Gastroesophageal sphincter (tissue), 4 donors: ENCODE measurements around the gene LGALS3BP. TPM values are rescaled to one million over a fixed set of nuclear protein-coding genes. Genes with fewer than 3 reads are reported as not detected.

Experiments used
- ATAC-seq: fragments of 150-250 bp; one replicate; pipeline ENCODE4 v1.9.1; 2016; ENCODE audit warnings: mild to moderate bottlenecking, moderate library complexity
- H3K27ac ChIP-seq, 4 donors: fragments of 200-600 bp; sonication (generic) in 3 of 4; 1 replicate in 3 of 4; 2 replicates in 1 of 4; pipeline ENCODE4 v1.5.1; 2016 to 2019
- H3K27me3 ChIP-seq: fragments of 200-600 bp; sonication (generic); one replicate; pipeline ENCODE4 v1.5.1; 2019
- H3K36me3 ChIP-seq, 2 donors: fragments of 200-600 bp; sonication (generic); one replicate each; pipeline ENCODE4 v1.5.1; 2019; ENCODE audit warnings: control low read depth in 1 of 2
- H3K4me1 ChIP-seq, 3 donors: fragments of 200-600 bp; sonication (generic); 1 replicate in 2 of 3; 2 replicates in 1 of 3; pipeline ENCODE4 v1.5.1; 2016 to 2019; ENCODE audit warnings: control low read depth in 2 of 3
- H3K4me3 ChIP-seq, 2 donors: fragments of 200-600 bp; sonication (generic); one replicate each; pipeline ENCODE4 v1.5.1; 2019; ENCODE audit warnings: mild to moderate bottlenecking in 1 of 2, moderate library complexity in 1 of 2
- H3K9me3 ChIP-seq, 3 donors: fragments of 200-600 bp; sonication (generic); one replicate each; pipeline ENCODE4 v1.5.1; 2017 to 2019; ENCODE audit warnings: control low read depth in 2 of 3
- CTCF ChIP-seq, 4 experiments: fragments of 200-600 bp in 2 of 4; fragments of 450-650 bp in 2 of 4; sonication (generic) in 1 of 4; IDR thresholded peaks; one replicate each; pipeline ENCODE4 v1.5.1; 2017 to 2019; ENCODE audit warnings: antibody characterized with exemption in 4 of 4, mild to moderate bottlenecking in 2 of 4, moderate library complexity in 2 of 4
- EP300 ChIP-seq: sonication (generic); formaldehyde crosslinking; IDR thresholded peaks from one replicate; pipeline ENCODE4 v1.6.1; 2017; ENCODE audit warnings: antibody characterized with exemption, mild to moderate bottlenecking
- POLR2A ChIP-seq, 2 donors: fragments of 450-650 bp; IDR thresholded peaks; one replicate each; pipeline ENCODE4 v1.6.1; 2017; ENCODE audit warnings: antibody characterized with exemption in 2 of 2, mild to moderate bottlenecking in 2 of 2, moderate library complexity in 1 of 2
- POLR2AphosphoS5 ChIP-seq: sonication (generic); formaldehyde crosslinking; IDR thresholded peaks from one replicate; pipeline ENCODE4 v1.6.1; 2017; ENCODE audit warnings: antibody characterized with exemption
- WGBS, 2 donors: methylation state at CpG; one replicate each; pipeline ENCODE4 v1.1.5; 2018; ENCODE audit warnings: low coverage in 1 of 2; 5-methylcytosine and 5-hydroxymethylcytosine counted together
- total RNA-seq, 4 donors: library from RNA; depleted of rRNA; stranded (reverse); fragments of >200 nt; gene quantifications; one replicate each; pipeline ENCODE4 v1.1.0, GENCODE V29; 2016

LGALS3BP gene
- total RNA-seq, 4 donors from 2014 or later, result 101 to 260 (median 166) TPM

DNA sequence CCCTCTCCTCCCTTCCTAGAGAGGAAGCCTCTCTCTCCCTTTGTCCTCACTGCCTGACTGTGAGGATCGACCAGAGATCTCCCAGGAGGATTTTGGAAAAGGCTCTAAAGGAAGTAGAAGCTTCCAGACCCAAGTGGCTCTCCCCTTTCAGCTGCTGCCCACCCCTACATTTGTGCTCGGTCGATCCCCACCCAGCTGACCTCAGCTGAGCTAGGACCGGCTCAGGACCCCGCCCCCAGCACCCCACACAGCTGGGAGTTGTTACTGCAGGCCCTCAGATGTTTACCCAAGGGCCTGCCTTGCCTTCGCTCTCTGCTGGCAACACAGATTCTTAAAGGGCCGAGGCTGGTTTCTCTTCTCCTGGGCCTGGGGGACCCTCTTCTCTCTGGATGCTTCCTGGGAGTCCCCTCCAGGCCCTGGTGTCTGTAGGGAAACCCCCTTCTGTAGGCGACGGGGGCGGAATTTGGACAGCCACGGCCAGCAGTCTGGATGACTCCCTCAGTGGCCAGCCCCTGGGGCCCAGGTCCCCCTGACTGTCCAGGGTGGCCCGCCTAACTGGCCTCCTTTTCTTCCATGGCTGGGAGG lies 27.7 kb downstream of the LGALS3BP start:
- no peaks in the 10 kb centered on the region for H3K27me3 ChIP-seq
- no peaks in the 10 kb centered on the region for H3K36me3 ChIP-seq
- 54% methylated on average over 3 of the region's 12 CpGs; no CpG with 5 or more reads in 1 of the 2 donors for WGBS, 2 donors
- H3K27ac ChIP-seq, result peak overlapping the region in 3 of 4 donors; percentile 41 to 55 (median 51)
- H3K9me3 ChIP-seq, result peaks cover 0 to 18% (median 0%) of the 10 kb centered on the region in 3 donors
- no peak for TF ChIP-seq POLR2A (IDR thresholded peaks at IDR 0.05)
- TF ChIP-seq EP300, result no peak
- TF ChIP-seq CTCF (IDR thresholded peaks at IDR 0.05), result no peak
- TF ChIP-seq POLR2AphosphoS5, result no peak
- H3K4me3 ChIP-seq, result no peak overlapping the region
- peaks cover 0 to 26% (median 4%) of the 10 kb centered on the region in 3 donors for H3K4me1 ChIP-seq
- no peak for ATAC-seq

GRCh38 chr17:78950870-78951269 lies 28.9 kb downstream of the LGALS3BP start:
- H3K9me3 ChIP-seq, result peaks cover 0 to 18% (median 0%) of the 10 kb centered on the region in 3 donors
- no peak overlapping the region for H3K27ac ChIP-seq
- H3K36me3 ChIP-seq, result no peaks in the 10 kb centered on the region
- ATAC-seq, result no peak
- no peak overlapping the region for H3K4me3 ChIP-seq
- TF ChIP-seq POLR2A (IDR thresholded peaks at IDR 0.05) (no peak), POLR2AphosphoS5 (no peak), EP300 (no peak), CTCF (IDR thresholded peaks at IDR 0.05) (no peak)
- no peaks in the 10 kb centered on the region for H3K27me3 ChIP-seq
- H3K4me1 ChIP-seq, result peaks cover 0 to 26% (median 4%) of the 10 kb centered on the region in 3 donors
- 80% methylated on average over 1 of the region's 2 CpGs; no CpG with 5 or more reads in 1 of the 2 donors for WGBS, 2 donors

GRCh38 chr17:78947235-78948149 lies 32.2 kb downstream of the LGALS3BP start:
- no peak for TF ChIP-seq CTCF (IDR thresholded peaks at IDR 0.05)
- no peak for TF ChIP-seq POLR2AphosphoS5
- TF ChIP-seq EP300, result no peak
- no peak for TF ChIP-seq POLR2A (IDR thresholded peaks at IDR 0.05)
- H3K9me3 ChIP-seq, result peaks cover 0 to 18% (median 0%) of the 10 kb centered on the region in 3 donors
- H3K27ac ChIP-seq, result no peak overlapping the region
- no peaks in the 10 kb centered on the region for H3K36me3 ChIP-seq
- no peak for ATAC-seq
- WGBS, 2 donors, result 60 to 88% methylated on average over 1 to 7 of the region's 18 CpGs
- no peak overlapping the region for H3K4me3 ChIP-seq
- peaks cover 0 to 7% (median 0%) of the 10 kb centered on the region in 3 donors for H3K4me1 ChIP-seq
- no peaks in the 10 kb centered on the region for H3K27me3 ChIP-seq

DNA sequence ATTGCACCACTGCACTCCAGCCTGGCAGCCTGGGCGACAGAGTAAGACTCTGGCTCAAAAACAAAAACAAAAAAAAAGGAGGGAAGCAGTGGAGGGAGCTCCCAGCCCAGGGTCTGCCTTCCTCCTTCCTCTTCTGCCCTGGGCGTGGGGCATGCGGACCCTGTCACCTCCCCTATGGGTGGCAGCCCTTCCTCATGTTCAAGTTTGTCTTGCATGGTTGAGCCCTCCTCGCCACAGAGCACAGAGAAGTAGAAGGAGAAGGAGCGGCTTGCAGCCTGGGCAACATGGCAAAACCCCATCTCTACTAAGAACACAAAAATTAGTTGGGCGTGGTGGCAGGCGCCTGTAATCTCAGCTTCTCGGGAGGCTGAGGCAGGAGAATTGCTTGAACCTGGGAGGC lies 33.1 kb downstream of the LGALS3BP start:
- TF ChIP-seq POLR2AphosphoS5 (no peak), POLR2A (IDR thresholded peaks at IDR 0.05) (no peak), CTCF (IDR thresholded peaks at IDR 0.05) (no peak), EP300 (no peak)
- H3K4me3 ChIP-seq, result no peak overlapping the region
- WGBS, 2 donors, result no CpG with 5 or more reads among the region's 8 CpGs
- ATAC-seq, result no peak
- peaks cover 0 to 18% (median 0%) of the 10 kb centered on the region in 3 donors for H3K9me3 ChIP-seq
- no peaks in the 10 kb centered on the region for H3K36me3 ChIP-seq
- no peaks in the 10 kb centered on the region for H3K4me1 ChIP-seq
- no peaks in the 10 kb centered on the region for H3K27me3 ChIP-seq
- H3K27ac ChIP-seq, result no peak overlapping the region
